Left ventricle myocardium inferior (tissue), 1 donor: Measurements from ENCODE around the gene MGLL. TPM values are rescaled to one million over a fixed set of nuclear protein-coding genes. Genes with fewer than 3 reads are reported as not detected.

ENCODE experiments used
- DNase-seq: peaks from one replicate; pipeline ENCODE4 v3.0.0-alpha.2; 2020
- H3K27ac ChIP-seq: fragments of 200-600 bp; replicated peaks from 2 replicates; pipeline ENCODE4 v1.8.0; 2021
- H3K27me3 ChIP-seq: fragments of 200-600 bp; 2 replicates; pipeline ENCODE4 v1.8.0; 2021; ENCODE audit warnings: low read depth
- H3K36me3 ChIP-seq: fragments of 200-600 bp; 2 replicates; pipeline ENCODE4 v1.8.0; 2021
- H3K4me1 ChIP-seq: fragments of 200-600 bp; 2 replicates; pipeline ENCODE4 v1.8.0; 2021
- H3K4me3 ChIP-seq: fragments of 200-600 bp; 2 replicates; pipeline ENCODE4 v1.8.0; 2021; ENCODE audit warnings: mild to moderate bottlenecking, moderate library complexity
- H3K9me3 ChIP-seq: fragments of 200-600 bp; replicated peaks from 2 replicates; pipeline ENCODE4 v1.8.0; 2021
- CTCF ChIP-seq: fragments of 200-600 bp; IDR thresholded peaks from 2 replicates; pipeline ENCODE4 v1.8.0; 2021; ENCODE audit warnings: antibody characterized with exemption, mild to moderate bottlenecking, borderline replicate concordance
- intact Hi-C: fragments of 100-400 bp; cut with micrococcal nuclease; formaldehyde crosslinking; loops from one replicate; pipeline ENCODE4 v1.11.0; 2022
- total RNA-seq: library from RNA; stranded (reverse); fragmentation: NEBNext Ultra II Directional; extraction: Animal tissue kit (Norgen Biotek cat#: 25700); gene quantifications from one replicate; pipeline ENCODE4 v1.2.1, GENCODE V29; 2021
- donor health status: DM: no; HTN: yes; CAD: no; lungs with severe emphysema.

The MGLL gene
- total RNA-seq, 1 donor from 2014 or later: 67.0 TPM

- no peak overlapping the region for H3K27ac ChIP-seq
- H3K9me3 ChIP-seq: no peaks in the 10 kb centered on the region
- DNase-seq: no peak
- H3K4me3 ChIP-seq: no peak overlapping the region
- peaks cover 55% of the 10 kb centered on the region for H3K36me3 ChIP-seq
- intact Hi-C loops: no loop called here
- H3K27me3 ChIP-seq: no peaks in the 10 kb centered on the region
- no peak for TF ChIP-seq CTCF
- H3K4me1 ChIP-seq: peaks cover 66% of the 10 kb centered on the region
Observed at GRCh38 chr3:127794972-127795371, 27.3 kb downstream of the MGLL start.

GRCh38 chr3:127794402-127794801, 27.9 kb downstream of the MGLL start:
- Histone ChIP-seq H3K27me3 (no peaks in the 10 kb centered on the region), H3K4me3 (no peak overlapping the region), H3K9me3 (no peaks in the 10 kb centered on the region), H3K4me1 (peaks cover 66% of the 10 kb centered on the region), H3K27ac (no peak overlapping the region), H3K36me3 (peaks cover 51% of the 10 kb centered on the region)
- DNase-seq: no peak
- TF ChIP-seq CTCF: no peak
- intact Hi-C loops: no loop called here

GRCh38 chr3:127792541-127793292, 29.6 kb downstream of the MGLL start:
- Histone ChIP-seq H3K9me3 (no peaks in the 10 kb centered on the region), H3K4me3 (no peak overlapping the region), H3K4me1 (peaks cover 70% of the 10 kb centered on the region), H3K27ac (peak overlapping the region; percentile 64), H3K27me3 (no peaks in the 10 kb centered on the region), H3K36me3 (peaks cover 34% of the 10 kb centered on the region)
- intact Hi-C loops: no loop called here
- DNase-seq: peak; percentile 71
- TF ChIP-seq CTCF: no peak

- H3K4me1 ChIP-seq: peaks cover 83% of the 10 kb centered on the region
- H3K27me3 ChIP-seq: no peaks in the 10 kb centered on the region
- DNase-seq: no peak
- peaks cover 21% of the 10 kb centered on the region for H3K36me3 ChIP-seq
- no peak for TF ChIP-seq CTCF
- H3K27ac ChIP-seq: peak overlapping the region; percentile 64
- no peaks in the 10 kb centered on the region for H3K9me3 ChIP-seq
- intact Hi-C loops: no loop called here
- no peak overlapping the region for H3K4me3 ChIP-seq
Observed at GRCh38 chr3:127791221-127791913, 30.9 kb downstream of the MGLL start.

GRCh38 chr3:127790882-127791183, 31.5 kb downstream of the MGLL start:
- Histone ChIP-seq H3K36me3 (peaks cover 17% of the 10 kb centered on the region), H3K4me3 (no peak overlapping the region), H3K27me3 (no peaks in the 10 kb centered on the region), H3K27ac (peak overlapping the region; percentile 64), H3K4me1 (peaks cover 85% of the 10 kb centered on the region), H3K9me3 (no peaks in the 10 kb centered on the region)
- intact Hi-C loops: no loop called here
- no peak for DNase-seq
- TF ChIP-seq CTCF: no peak
